ENCODE measurements around the gene CLOCK. TPM values are rescaled to one million over a fixed set of nuclear protein-coding genes. Genes with fewer than 3 reads are reported as not detected.
"Not testable (repeated sequence)": the region's sequence is repeated elsewhere in the genome, so short reads cannot be mapped to it uniquely, and the experiment has no call there.

Gene CLOCK
- total RNA-seq, 1 experiment from 2014 or later: 9.5 TPM

DNA sequence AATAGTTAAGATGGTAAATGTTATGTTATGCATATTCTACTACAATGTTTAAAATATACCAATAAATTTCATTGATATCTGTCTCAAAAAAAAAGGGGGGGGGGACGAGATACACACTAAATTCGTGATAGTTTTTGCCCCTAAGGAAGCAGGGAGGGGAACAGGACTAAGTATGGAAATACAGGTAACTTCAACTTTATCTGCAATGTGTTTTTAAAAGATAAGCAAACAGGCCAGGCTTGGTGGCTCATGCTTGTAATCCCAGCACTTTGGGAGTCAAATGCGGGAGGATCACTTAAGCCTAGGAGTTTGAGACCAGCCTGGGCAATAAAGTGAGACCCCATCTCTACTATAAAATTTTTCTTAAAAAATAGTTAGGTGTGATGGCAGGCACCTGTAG lies 13.4 kb upstream of the CLOCK start:
- no peaks in the 10 kb centered on the region for H3K9me3 ChIP-seq

GRCh38 chr4:55554453-55555030 lies 7.8 kb upstream of the CLOCK start:
- no peaks in the 10 kb centered on the region for H3K36me3 Mint-ChIP-seq (ENCODE audit: insufficient read depth, unreplicated experiment)
- TF ChIP-seq CTCF (IDR thresholded peaks at IDR 0.05; ENCODE audit: insufficient read depth in 1 of 2, low read depth in 1 of 2, low read length in 1 of 2, severe bottlenecking in 1 of 2, unreplicated experiment in 1 of 2): peak in 1 of 2 experiments; percentile 31
- CTCF ChIA-PET: interaction anchor here (0.5 to 1.0 kb wide), 3 partner anchors 9 to 111 kb away, joined by 3 to 5 read pairs (median 4); no protein-coding TSS in a partner anchor
- H3K27me3 ChIP-seq (replicated peaks; ENCODE audit: control insufficient read depth, insufficient read depth, low read length): no peaks in the 10 kb centered on the region
- H3K9me3 Mint-ChIP-seq (ENCODE audit: unreplicated experiment): peaks cover 10% of the 10 kb centered on the region
- H3K27ac Mint-ChIP-seq (ENCODE audit: unreplicated experiment): no peak overlapping the region
- POLR2A ChIA-PET: no interaction called here
- no peak overlapping the region for H3K4me3 Mint-ChIP-seq (ENCODE audit: unreplicated experiment)
- intact Hi-C loops (cut with micrococcal nuclease; ENCODE audit: unreplicated experiment): loop anchor here (2.0 to 10.0 kb wide), 2 partner anchors 146 to 370 kb away; no protein-coding TSS in a partner anchor
- H3K4me1 Mint-ChIP-seq (ENCODE audit: low read depth, unreplicated experiment): peaks cover 6% of the 10 kb centered on the region
- H3K9me3 ChIP-seq: no peaks in the 10 kb centered on the region
- no peak overlapping the region for H3K4me3 ChIP-seq (ENCODE audit: low read depth, low read length)
- no peaks in the 10 kb centered on the region for H3K36me3 ChIP-seq (ENCODE audit: control insufficient read depth, insufficient read depth, low read length)
- 0 out of 2 replicates have a peak, but pooled peaks cover 5% of the 10 kb centered on the region for H3K4me1 ChIP-seq
- no TSS peak for BruUV-seq (replicated peaks)
- DNase-seq: no peak
- H3K27me3 Mint-ChIP-seq (ENCODE audit: insufficient read depth, unreplicated experiment): no peaks in the 10 kb centered on the region

More for the DNA sequence above, 13.4 kb upstream of the CLOCK start:
- Histone ChIP-seq H3K4me3 (ENCODE audit: low read depth, low read length) (no peak overlapping the region), H3K36me3 (ENCODE audit: control insufficient read depth, insufficient read depth, low read length) (no peaks in the 10 kb centered on the region), H3K4me1 (no peaks in the 10 kb centered on the region), H3K27me3 (replicated peaks; ENCODE audit: control insufficient read depth, insufficient read depth, low read length) (no peaks in the 10 kb centered on the region; the same call in 1 of the 2 replicates)
- H3K4me1 Mint-ChIP-seq (ENCODE audit: low read depth, unreplicated experiment): no peaks in the 10 kb centered on the region
- TF ChIP-seq CTCF (IDR thresholded peaks at IDR 0.05; ENCODE audit: insufficient read depth in 1 of 2, low read depth in 1 of 2, low read length in 1 of 2, severe bottlenecking in 1 of 2, unreplicated experiment in 1 of 2): no peak
- H3K27me3 Mint-ChIP-seq (ENCODE audit: insufficient read depth, unreplicated experiment): peaks cover 13% of the 10 kb centered on the region
- CTCF ChIA-PET: no interaction called here
- POLR2A ChIA-PET: no interaction called here
- H3K4me3 Mint-ChIP-seq (ENCODE audit: unreplicated experiment): no peak overlapping the region
- no peaks in the 10 kb centered on the region for H3K36me3 Mint-ChIP-seq (ENCODE audit: insufficient read depth, unreplicated experiment)
- H3K9me3 Mint-ChIP-seq (ENCODE audit: unreplicated experiment): peaks cover 10% of the 10 kb centered on the region
- no peak overlapping the region for H3K27ac Mint-ChIP-seq (ENCODE audit: unreplicated experiment)
- intact Hi-C loops (cut with micrococcal nuclease; ENCODE audit: unreplicated experiment): no loop called here
- BruUV-seq (replicated peaks): no TSS peak
- no peak for DNase-seq

- intact Hi-C loops (cut with micrococcal nuclease; ENCODE audit: unreplicated experiment): loop anchor here (2.0 to 10.0 kb wide), 2 partner anchors 145 to 369 kb away; no protein-coding TSS in a partner anchor
Observed at GRCh38 chr4:55553441-55554201, 6.9 kb upstream of the CLOCK start.

DNA sequence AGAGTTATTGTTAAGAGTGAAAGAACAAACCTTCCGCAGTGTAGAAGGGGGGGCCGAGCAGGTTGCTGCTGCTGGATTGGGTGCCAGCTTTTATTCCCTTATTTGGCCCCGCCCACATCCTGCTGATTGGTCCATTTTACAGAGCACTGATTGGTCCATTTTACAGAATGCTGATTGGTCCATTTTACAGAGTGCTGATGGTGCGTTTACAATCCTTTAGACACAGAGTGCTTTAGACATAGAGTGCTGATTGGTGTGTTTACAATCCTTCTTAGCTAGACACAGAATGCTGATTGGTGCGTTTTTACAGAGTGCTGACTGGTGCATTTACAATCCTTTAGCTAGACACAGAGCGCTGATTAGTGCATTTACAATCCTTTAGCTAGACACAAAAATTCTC lies 5.3 kb upstream of the CLOCK start:
- peaks cover 15% of the 10 kb centered on the region; the same call in 1 of the 2 replicates for H3K4me1 ChIP-seq
- BruUV-seq (replicated peaks); H3K4me3 Mint-ChIP-seq (ENCODE audit: unreplicated experiment); H3K36me3 ChIP-seq (ENCODE audit: control insufficient read depth, insufficient read depth, low read length); H3K4me3 ChIP-seq (ENCODE audit: low read depth, low read length); H3K27me3 ChIP-seq (replicated peaks; ENCODE audit: control insufficient read depth, insufficient read depth, low read length); DNase-seq; POLR2A ChIA-PET; H3K9me3 Mint-ChIP-seq (ENCODE audit: unreplicated experiment); CTCF ChIA-PET; H3K9me3 ChIP-seq; H3K27me3 Mint-ChIP-seq (ENCODE audit: insufficient read depth, unreplicated experiment); H3K27ac Mint-ChIP-seq (ENCODE audit: unreplicated experiment); H3K36me3 Mint-ChIP-seq (ENCODE audit: insufficient read depth, unreplicated experiment): not testable (repeated sequence)
- H3K4me1 Mint-ChIP-seq (ENCODE audit: low read depth, unreplicated experiment): peaks cover 23% of the 10 kb centered on the region
- intact Hi-C loops (cut with micrococcal nuclease; ENCODE audit: unreplicated experiment): loop anchor here (10.0 kb wide), 1 partner anchor 367 kb away; no protein-coding TSS in a partner anchor

More at GRCh38 chr4:55553441-55554201, 6.9 kb upstream of the CLOCK start:
- Histone ChIP-seq H3K9me3 (no peaks in the 10 kb centered on the region), H3K4me3 (ENCODE audit: low read depth, low read length) (no peak overlapping the region), H3K4me1 (peaks cover 8% of the 10 kb centered on the region; the same call in 1 of the 2 replicates), H3K36me3 (ENCODE audit: control insufficient read depth, insufficient read depth, low read length) (no peaks in the 10 kb centered on the region), H3K27me3 (replicated peaks; ENCODE audit: control insufficient read depth, insufficient read depth, low read length) (no peaks in the 10 kb centered on the region)
- H3K4me3 Mint-ChIP-seq (ENCODE audit: unreplicated experiment): no peak overlapping the region
- ChIA-PET CTCF (no interaction called here), POLR2A (no interaction called here)
- H3K9me3 Mint-ChIP-seq (ENCODE audit: unreplicated experiment): peaks cover 8% of the 10 kb centered on the region
- no peaks in the 10 kb centered on the region for H3K36me3 Mint-ChIP-seq (ENCODE audit: insufficient read depth, unreplicated experiment)
- peaks cover 10% of the 10 kb centered on the region for H3K4me1 Mint-ChIP-seq (ENCODE audit: low read depth, unreplicated experiment)
- no peak overlapping the region for H3K27ac Mint-ChIP-seq (ENCODE audit: unreplicated experiment)
- no peaks in the 10 kb centered on the region for H3K27me3 Mint-ChIP-seq (ENCODE audit: insufficient read depth, unreplicated experiment)
- no TSS peak for BruUV-seq (replicated peaks)
- DNase-seq: peak in 1 of 2 experiments; percentile 5
- no peak for TF ChIP-seq CTCF (IDR thresholded peaks at IDR 0.05; ENCODE audit: insufficient read depth in 1 of 2, low read depth in 1 of 2, low read length in 1 of 2, severe bottlenecking in 1 of 2, unreplicated experiment in 1 of 2)
